Measurements from ENCODE around the gene OVOL2. TPM values are rescaled to one million over a fixed set of nuclear protein-coding genes. Genes with fewer than 3 reads are reported as not detected.
"Not testable (repeated sequence)": the region's sequence is repeated elsewhere in the genome, so short reads cannot be mapped to it uniquely, and the experiment has no call there.

Gene OVOL2
- total RNA-seq, 1 experiment from 2014 or later, result not detected

DNA sequence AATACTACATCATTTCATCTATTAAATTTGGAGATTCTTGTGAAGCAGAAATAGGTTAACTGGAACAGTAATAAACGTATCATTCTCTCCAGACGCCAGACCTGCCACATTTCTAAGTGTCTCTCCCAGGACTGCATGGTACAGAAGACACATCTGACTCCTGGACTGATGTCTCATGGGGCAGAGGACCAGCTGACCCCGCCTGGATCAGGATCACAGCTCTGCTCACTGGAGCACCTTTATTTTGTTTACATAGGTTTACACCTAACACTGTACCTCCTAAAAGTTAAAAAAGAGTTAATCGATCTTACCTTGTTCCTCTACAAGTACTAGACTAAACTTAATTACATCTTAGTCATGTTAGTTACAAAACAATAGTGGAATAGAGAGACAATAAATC lies 11.2 kb downstream of the OVOL2 start:
- Histone ChIP-seq H3K4me3 (no peak overlapping the region), H3K9me3 (replicated peaks) (no peaks in the 10 kb centered on the region), H3K27ac (no peak overlapping the region), H3K36me3 (no peaks in the 10 kb centered on the region), H3K27me3 (replicated peaks) (peaks cover 15% of the 10 kb centered on the region), H3K4me1 (replicated peaks) (no peaks in the 10 kb centered on the region)
- no peak for DNase-seq (ENCODE audit: low read depth in 1 of 2, low spot score in 2 of 2)

DNA sequence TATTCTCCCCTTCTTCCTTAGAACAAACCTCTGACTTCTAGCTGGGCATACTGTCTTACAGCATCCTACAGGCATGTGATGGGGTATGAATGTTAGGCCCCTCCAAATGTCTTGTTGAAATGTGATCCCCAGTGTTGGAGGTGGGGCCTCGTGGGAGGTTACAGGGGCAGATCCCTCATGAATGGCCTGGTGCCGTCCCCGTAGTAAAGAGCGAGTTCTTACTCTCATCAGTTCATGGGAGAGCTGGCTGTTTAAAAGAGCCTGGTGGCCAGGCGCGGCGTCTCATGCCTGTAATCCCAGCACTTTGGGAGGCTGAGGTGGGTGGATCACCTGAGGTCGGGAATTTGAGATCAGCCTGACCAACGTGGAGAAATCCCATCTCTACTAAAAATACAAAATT lies 15.5 kb downstream of the OVOL2 start:
- 0 out of 2 replicates have a peak, but pooled peaks cover 13% of the 10 kb centered on the region for H3K27me3 ChIP-seq (replicated peaks)
- no peaks in the 10 kb centered on the region for H3K36me3 ChIP-seq
- DNase-seq (ENCODE audit: low read depth in 1 of 2, low spot score in 2 of 2), result no peak
- H3K4me3 ChIP-seq, result no peak overlapping the region
- H3K9me3 ChIP-seq (replicated peaks), result no peaks in the 10 kb centered on the region
- no peaks in the 10 kb centered on the region for H3K4me1 ChIP-seq (replicated peaks)
- no peak overlapping the region for H3K27ac ChIP-seq

DNA sequence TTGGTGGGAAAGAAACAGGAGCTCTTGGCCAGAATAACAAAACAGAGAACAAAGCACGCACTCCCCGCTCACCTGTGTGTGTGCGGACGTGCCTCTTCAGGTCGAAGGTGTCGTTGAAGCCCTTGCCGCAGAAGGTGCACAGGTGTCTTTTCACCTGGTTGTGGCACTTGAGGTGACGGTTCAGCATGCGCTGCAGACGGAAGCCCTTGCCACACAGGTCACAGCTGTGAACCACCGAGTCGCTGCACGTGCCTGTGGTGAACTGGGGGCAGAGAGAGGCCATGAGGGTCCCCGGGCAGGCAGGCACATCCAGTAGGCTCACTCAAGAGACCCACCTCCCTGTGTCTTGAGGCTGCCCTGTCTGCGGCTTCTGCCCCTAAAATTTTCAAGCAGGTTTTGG lies 16.3 kb downstream of the OVOL2 start:
- no peaks in the 10 kb centered on the region for H3K9me3 ChIP-seq (replicated peaks)

DNA sequence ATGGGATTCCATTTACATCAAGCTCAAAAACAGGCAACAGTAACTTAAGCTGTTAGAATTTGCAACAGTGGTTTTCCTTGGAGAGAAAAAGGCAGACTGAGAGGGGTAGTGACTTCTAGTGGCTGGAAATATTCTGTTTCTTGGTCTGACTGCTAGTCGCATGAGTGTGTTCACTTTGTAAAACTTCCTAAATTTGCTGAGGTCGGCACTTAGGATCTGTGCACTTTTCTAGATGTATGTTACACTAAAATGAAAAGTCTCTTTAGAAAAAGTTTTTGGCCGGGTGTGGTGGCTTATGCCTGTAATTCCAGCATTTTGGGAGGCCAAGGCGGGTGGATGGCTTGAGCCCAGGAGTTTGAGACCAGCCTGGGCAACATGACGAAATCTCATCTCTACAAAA lies 18.7 kb downstream of the OVOL2 start:
- H3K4me1 ChIP-seq (replicated peaks), result no peaks in the 10 kb centered on the region
- 0 out of 2 replicates have a peak, but pooled peaks cover 13% of the 10 kb centered on the region for H3K27me3 ChIP-seq (replicated peaks)
- H3K36me3 ChIP-seq, result no peaks in the 10 kb centered on the region
- H3K27ac ChIP-seq, result no peak overlapping the region
- no peak overlapping the region for H3K4me3 ChIP-seq
- no peak for DNase-seq (ENCODE audit: low read depth in 1 of 2, low spot score in 2 of 2)
- no peaks in the 10 kb centered on the region for H3K9me3 ChIP-seq (replicated peaks)

More for the DNA sequence above, 16.3 kb downstream of the OVOL2 start:
- no peaks in the 10 kb centered on the region for H3K36me3 ChIP-seq
- no peak overlapping the region for H3K4me3 ChIP-seq
- no peaks in the 10 kb centered on the region for H3K4me1 ChIP-seq (replicated peaks)
- 0 out of 2 replicates have a peak, but pooled peaks cover 13% of the 10 kb centered on the region for H3K27me3 ChIP-seq (replicated peaks)
- H3K27ac ChIP-seq, result no peak overlapping the region
- no peak for DNase-seq (ENCODE audit: low read depth in 1 of 2, low spot score in 2 of 2)

DNA sequence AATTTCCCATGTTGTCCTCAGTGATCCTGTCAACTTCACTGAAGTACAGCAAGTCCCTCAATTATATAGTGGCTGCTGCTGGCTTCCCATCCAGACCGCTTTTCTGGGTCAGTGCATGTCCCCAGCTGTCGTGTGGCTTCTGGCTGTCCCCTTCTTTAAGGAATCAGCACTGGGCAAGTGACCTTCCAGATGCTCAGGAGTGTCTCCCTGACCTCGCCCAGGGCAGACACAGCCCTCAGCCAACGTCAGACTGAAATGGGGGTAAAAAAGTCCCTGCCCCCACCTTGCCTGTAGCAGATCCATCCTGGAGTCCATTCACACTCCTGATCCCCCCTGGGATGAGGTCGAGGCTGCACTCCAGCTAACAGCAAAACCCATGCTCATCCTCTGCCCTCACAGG lies 23.7 kb downstream of the OVOL2 start:
- no peak for DNase-seq (ENCODE audit: low read depth in 1 of 2, low spot score in 2 of 2)
- Histone ChIP-seq H3K36me3 (no peaks in the 10 kb centered on the region), H3K27me3 (replicated peaks) (peaks cover 15% of the 10 kb centered on the region; the same call in 1 of the 2 replicates), H3K27ac (no peak overlapping the region), H3K4me3 (no peak overlapping the region), H3K9me3 (replicated peaks) (no peaks in the 10 kb centered on the region), H3K4me1 (replicated peaks) (no peaks in the 10 kb centered on the region)

DNA sequence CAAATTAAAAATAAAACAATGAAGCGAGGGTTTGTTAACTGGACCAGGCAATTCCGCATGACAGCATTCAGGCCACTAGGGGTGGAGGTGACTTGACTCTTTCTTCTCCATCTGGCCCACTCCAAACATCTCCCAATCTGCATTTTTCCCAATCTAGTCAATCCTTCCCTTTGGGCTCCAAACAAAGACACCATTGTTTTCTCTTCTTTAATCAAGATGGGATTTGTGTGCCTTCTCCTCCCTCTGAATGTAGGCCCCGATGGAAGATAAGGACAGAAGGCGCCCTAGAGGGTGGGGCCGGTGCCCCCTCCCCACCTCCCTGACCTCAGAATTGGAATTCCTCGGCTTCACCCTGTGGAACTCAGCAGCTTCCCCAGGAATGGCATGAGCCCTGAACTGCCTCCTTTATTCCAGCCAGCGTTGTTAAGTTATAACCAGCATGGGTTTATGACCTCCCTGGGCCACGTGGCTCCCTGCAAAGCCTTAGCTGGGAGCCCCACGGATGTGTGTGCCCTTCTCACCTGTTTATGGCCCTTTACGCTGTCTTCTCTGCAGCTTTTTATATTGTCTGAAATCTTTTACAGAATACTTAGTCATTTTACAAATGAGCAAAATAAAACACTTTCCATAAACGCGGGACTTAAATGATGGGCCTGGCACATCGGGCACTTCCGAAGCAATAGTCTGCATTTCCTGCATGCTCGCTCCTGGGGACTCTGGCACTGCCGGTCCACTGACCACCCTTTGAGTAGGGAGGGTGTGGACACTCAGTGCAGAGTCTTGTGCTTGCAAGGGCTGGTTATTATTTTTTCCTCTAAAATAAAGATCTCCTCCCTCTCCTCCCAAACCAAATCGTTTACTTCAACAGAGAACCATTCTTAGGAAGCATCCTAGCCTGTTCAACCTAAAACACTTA lies 24.5 kb downstream of the OVOL2 start:
- H3K27ac ChIP-seq, result no peak overlapping the region
- H3K4me1 ChIP-seq (replicated peaks), result no peaks in the 10 kb centered on the region
- no peak for DNase-seq (ENCODE audit: low read depth in 1 of 2, low spot score in 2 of 2)
- H3K36me3 ChIP-seq, result no peaks in the 10 kb centered on the region
- H3K4me3 ChIP-seq, result no peak overlapping the region
- H3K27me3 ChIP-seq (replicated peaks), result peaks cover 11% of the 10 kb centered on the region; the same call in 1 of the 2 replicates
- H3K9me3 ChIP-seq (replicated peaks), result no peaks in the 10 kb centered on the region

DNA sequence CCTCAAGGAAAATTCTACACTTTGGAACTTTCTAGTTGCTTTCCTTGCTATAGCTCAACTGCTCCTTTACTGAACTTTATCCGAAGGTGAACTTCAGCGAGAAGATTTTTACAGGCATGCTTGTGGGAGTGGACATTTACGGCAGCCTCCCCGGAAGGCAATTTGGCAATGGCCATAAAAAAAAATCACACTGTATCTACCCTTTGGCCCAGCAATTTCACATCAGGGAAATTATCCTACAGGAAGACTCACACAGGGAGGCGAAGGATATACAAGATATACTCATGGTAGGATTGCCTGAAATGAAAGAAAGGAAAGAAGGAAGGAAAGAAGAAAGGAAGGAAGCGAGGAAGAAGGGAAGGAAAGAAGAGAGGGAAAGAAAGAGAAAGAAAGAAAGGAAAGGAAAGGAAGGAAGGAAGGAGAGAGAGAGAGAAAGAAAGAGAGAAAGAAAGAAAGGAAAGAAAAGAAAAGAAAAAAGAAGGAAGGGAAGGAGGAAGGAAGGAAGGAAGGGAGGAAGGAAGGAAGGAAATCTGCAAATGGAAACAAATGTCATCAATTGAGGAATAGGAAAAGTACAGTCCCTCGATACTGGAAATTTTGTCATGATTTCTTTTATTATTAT lies 25.7 kb downstream of the OVOL2 start:
- Histone ChIP-seq H3K27me3 (replicated peaks) (peaks cover 3% of the 10 kb centered on the region; the same call in 1 of the 2 replicates), H3K36me3 (no peaks in the 10 kb centered on the region), H3K4me1 (replicated peaks) (no peaks in the 10 kb centered on the region), H3K4me3 (no peak overlapping the region), H3K9me3 (replicated peaks) (no peaks in the 10 kb centered on the region), H3K27ac (no peak overlapping the region)
- no peak for DNase-seq (ENCODE audit: low read depth in 1 of 2, low spot score in 2 of 2)

DNA sequence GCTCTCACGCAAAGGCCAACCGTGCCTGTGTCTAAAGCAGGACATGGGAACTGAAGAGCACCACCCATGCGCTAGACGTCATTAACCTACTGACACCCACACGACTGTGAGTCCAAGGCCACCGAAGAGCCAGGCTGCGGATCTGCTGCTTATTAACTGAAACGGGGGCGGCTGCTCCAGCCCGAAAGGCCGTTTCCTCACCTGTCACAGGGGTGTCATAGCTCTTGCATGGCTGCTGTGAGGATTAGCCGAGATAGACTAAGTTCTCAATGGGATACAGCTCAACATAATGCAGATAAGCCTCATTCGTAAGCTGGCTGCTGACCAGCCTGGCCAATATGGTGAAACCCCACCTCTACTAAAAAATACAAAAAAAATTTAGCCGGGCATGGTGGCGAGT lies 26.7 kb downstream of the OVOL2 start:
- DNase-seq (ENCODE audit: low read depth in 1 of 2, low spot score in 2 of 2), result no peak
- H3K27me3 ChIP-seq (replicated peaks), result peaks cover 3% of the 10 kb centered on the region; the same call in 1 of the 2 replicates
- H3K4me3 ChIP-seq, result no peak overlapping the region
- no peaks in the 10 kb centered on the region for H3K4me1 ChIP-seq (replicated peaks)
- no peaks in the 10 kb centered on the region for H3K9me3 ChIP-seq (replicated peaks)
- H3K27ac ChIP-seq, result no peak overlapping the region
- H3K36me3 ChIP-seq, result no peaks in the 10 kb centered on the region

DNA sequence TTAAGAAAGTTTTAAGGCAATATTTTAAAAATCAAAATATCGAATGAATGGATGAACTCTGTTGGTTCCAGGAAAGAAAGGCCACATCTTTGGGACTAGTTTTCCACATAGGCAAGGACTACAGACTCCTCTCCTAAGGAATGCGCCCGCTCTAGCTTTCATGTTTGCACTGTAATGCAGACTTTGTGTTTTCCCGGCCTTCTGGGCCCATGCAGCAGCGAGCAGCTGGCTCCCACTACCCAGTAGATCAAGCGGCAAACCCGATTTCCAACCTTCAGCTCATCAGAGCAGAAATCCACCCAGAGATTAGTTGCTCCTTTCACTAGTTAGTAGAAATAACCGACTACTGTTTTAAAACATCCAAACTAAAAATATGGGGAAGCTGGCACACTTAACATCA lies 27.7 kb downstream of the OVOL2 start:
- no peak overlapping the region for H3K27ac ChIP-seq
- no peaks in the 10 kb centered on the region for H3K36me3 ChIP-seq
- H3K4me1 ChIP-seq (replicated peaks), result no peaks in the 10 kb centered on the region
- no peak overlapping the region for H3K4me3 ChIP-seq
- DNase-seq (ENCODE audit: low read depth in 1 of 2, low spot score in 2 of 2), result no peak
- peaks cover 3% of the 10 kb centered on the region; the same call in 1 of the 2 replicates for H3K27me3 ChIP-seq (replicated peaks)
- H3K9me3 ChIP-seq (replicated peaks), result no peaks in the 10 kb centered on the region

DNA sequence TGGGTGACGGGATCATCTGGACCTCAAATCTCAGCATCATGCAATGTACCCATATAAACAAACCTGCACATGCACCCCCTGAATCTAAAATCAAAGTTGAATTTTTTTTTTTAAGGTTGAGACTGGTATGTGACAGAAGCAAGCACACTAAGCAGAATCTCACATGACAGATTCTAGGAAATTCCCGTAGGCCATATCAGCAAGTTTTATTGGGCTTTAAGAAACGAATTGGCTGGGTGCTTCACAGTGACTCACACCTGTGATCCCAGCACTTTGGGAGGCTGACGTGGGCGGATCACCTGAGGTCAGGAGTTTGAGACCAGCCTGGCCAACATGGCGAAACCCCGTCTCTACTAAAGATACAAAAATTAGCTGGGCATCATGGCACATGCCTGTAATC lies 30.7 kb downstream of the OVOL2 start:
- not testable (repeated sequence) for H3K27ac ChIP-seq; H3K27me3 ChIP-seq (replicated peaks); H3K4me3 ChIP-seq; H3K4me1 ChIP-seq (replicated peaks); H3K36me3 ChIP-seq; DNase-seq (ENCODE audit: low read depth in 1 of 2, low spot score in 2 of 2); H3K9me3 ChIP-seq (replicated peaks)

DNA sequence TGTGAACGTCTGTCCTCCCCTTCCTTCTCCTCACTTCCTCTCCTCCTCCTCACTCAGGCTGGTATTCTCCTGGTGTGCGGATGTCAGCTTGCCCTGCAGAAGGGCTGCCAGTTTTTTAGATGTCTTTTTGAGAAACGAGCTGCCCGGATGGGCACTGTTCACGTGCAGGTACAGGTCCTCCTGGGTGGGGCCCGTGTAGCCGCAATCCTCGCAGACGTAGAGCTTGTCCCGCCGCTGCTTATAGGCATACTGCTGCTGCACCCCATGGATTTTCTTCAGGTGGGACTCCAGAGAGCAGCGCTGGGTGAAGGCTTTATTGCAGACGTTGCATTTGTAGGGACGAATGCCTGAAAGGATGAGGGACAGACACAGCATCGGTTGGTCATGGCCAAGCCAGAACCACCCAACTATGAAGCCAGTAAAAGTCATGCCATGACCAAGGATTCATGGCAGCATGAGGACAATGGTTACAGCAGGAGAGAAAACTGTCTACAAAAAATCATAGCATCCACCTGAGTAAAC lies 33.0 kb downstream of the OVOL2 start:
- Histone ChIP-seq H3K36me3 (no peaks in the 10 kb centered on the region), H3K27ac (no peak overlapping the region), H3K4me1 (replicated peaks) (no peaks in the 10 kb centered on the region), H3K27me3 (replicated peaks) (no peaks in the 10 kb centered on the region), H3K9me3 (replicated peaks) (no peaks in the 10 kb centered on the region), H3K4me3 (no peak overlapping the region)
- no peak for DNase-seq (ENCODE audit: low read depth in 1 of 2, low spot score in 2 of 2)

DNA sequence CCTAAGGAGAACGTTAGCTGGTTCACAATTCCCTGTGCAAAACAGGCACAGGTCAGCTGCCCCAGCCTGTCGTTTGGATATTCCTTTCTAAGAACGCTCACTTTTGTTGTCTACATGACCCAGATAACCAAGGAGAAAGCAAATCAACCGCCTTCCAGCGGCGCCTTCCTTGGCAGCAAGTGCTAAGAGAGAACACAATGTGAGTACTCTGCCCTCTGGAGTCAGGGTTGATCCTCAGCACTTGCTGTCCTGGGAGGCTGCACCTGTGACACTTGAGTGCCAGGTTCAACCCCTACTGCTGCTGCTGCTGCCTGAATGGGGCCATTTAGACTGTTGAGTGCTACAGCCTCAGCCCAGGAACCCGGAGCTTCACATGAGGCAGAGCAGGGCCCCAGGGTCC lies 36.8 kb downstream of the OVOL2 start:
- Histone ChIP-seq H3K36me3 (no peaks in the 10 kb centered on the region), H3K4me1 (replicated peaks) (no peaks in the 10 kb centered on the region), H3K4me3 (no peak overlapping the region), H3K27me3 (replicated peaks) (no peaks in the 10 kb centered on the region), H3K9me3 (replicated peaks) (no peaks in the 10 kb centered on the region), H3K27ac (no peak overlapping the region)
- DNase-seq (ENCODE audit: low read depth in 1 of 2, low spot score in 2 of 2), result no peak

DNA sequence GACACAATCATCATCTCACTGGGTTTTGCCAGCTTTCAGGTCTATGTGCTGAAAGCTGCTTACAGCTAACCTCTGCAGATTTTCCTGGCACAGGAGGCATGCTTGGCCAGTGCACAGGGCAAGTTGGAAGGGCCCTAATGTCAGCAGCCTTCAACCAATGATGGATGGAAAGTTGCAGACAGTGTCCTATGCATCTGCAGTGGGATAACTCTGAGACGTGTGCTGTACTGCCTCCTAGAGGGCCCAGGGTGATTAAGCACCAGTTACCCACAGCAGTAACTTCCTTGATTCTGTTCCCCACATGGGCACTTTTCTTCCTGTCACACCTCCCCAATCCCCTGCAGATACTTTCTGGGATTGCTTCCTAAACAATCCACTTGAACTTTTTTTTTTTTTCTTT lies 38.6 kb downstream of the OVOL2 start:
- Histone ChIP-seq H3K4me3 (no peak overlapping the region), H3K27me3 (replicated peaks) (no peaks in the 10 kb centered on the region), H3K36me3 (no peaks in the 10 kb centered on the region), H3K4me1 (replicated peaks) (no peaks in the 10 kb centered on the region), H3K27ac (no peak overlapping the region), H3K9me3 (replicated peaks) (no peaks in the 10 kb centered on the region)
- no peak for DNase-seq (ENCODE audit: low read depth in 1 of 2, low spot score in 2 of 2)

DNA sequence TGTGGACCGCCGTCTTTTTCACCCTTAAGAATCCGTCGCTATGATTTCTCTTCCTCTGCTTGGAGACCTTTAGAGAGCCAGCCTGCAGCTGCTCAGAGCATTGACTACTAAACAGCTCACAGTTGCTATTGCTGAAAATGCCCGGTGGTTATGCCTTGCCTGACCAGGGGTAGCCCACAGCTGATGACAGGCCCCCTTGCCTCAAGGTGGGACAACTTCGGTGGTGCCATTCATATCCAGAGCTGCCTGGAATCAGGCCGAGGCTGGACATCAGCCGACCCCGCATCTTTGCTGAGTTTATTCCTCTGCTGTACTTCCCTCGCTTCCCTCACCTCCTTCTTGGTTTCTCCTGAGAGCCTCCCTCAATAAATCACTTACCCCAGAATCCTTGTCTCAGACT lies 39.6 kb downstream of the OVOL2 start:
- H3K36me3 ChIP-seq, result no peaks in the 10 kb centered on the region
- H3K4me1 ChIP-seq (replicated peaks), result no peaks in the 10 kb centered on the region
- no peak overlapping the region for H3K27ac ChIP-seq
- DNase-seq (ENCODE audit: low read depth in 1 of 2, low spot score in 2 of 2), result no peak
- H3K4me3 ChIP-seq, result no peak overlapping the region
- no peaks in the 10 kb centered on the region for H3K9me3 ChIP-seq (replicated peaks)
- H3K27me3 ChIP-seq (replicated peaks), result no peaks in the 10 kb centered on the region
